Putamen (tissue), 1 donor: ENCODE results near the gene VASH2.
"Not testable (repeated sequence)": the region's sequence is repeated elsewhere in the genome, so short reads cannot be mapped to it uniquely, and the experiment has no call there.

Experiments used
- DNase-seq: peaks from one replicate; pipeline ENCODE4 v3.0.0-alpha.2; 2016; ENCODE audit warnings: low spot score

The VASH2 gene

GRCh38 chr1:212957546-212957945 is 7.2 kb downstream of the VASH2 start:
- no peak for DNase-seq

DNA sequence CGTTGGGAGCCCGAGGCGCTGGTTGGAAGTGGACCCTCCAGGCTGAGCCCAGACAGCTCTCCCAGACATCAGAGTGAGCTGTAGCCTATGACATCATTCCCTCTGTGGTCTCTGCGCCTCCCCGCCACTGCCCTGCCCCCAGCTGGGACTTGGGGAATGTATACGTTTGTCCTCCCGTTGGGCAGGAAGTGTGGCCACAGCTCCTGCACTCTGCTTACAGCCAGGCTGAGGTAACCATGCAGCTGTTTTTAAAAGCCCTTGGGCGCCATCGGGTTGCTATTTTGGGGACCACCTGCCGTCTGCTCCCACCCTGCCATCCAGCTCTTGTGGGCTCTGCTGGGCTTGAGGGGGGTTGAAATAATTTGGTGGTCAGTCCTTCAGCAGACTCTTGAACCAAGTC is 7.8 kb downstream of the VASH2 start:
- DNase-seq: no peak

GRCh38 chr1:212959266-212960220 is 9.2 kb downstream of the VASH2 start:
- DNase-seq: no peak

- DNase-seq: no peak
Measured at GRCh38 chr1:212960932-212961331, 10.6 kb downstream of the VASH2 start.

DNA sequence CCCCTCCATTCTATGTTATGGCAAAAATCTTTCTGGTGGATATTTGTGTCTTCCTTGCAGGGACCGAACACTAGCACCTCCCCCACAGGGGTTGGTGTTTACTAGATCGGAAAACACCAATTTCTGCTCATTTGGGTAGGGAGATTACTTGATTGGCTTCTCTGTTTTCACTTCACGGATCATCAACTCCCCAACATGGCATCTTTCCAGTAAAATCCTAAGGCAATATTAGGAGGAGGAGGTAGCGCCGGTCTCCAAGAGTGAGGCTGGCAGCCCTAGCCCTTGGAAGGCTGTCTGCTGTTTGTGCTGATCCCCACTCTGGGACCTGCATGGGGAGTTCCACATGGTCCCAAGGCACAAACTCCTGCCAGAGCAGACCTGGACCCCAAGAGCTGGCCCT is 12.2 kb downstream of the VASH2 start:
- no peak for DNase-seq

GRCh38 chr1:212964102-212964501 is 13.8 kb downstream of the VASH2 start:
- DNase-seq: no peak

GRCh38 chr1:212964993-212965392 is 14.7 kb downstream of the VASH2 start:
- not testable (repeated sequence) for DNase-seq

- no peak for DNase-seq
Measured at GRCh38 chr1:212966616-212967015, 16.3 kb downstream of the VASH2 start.

DNA sequence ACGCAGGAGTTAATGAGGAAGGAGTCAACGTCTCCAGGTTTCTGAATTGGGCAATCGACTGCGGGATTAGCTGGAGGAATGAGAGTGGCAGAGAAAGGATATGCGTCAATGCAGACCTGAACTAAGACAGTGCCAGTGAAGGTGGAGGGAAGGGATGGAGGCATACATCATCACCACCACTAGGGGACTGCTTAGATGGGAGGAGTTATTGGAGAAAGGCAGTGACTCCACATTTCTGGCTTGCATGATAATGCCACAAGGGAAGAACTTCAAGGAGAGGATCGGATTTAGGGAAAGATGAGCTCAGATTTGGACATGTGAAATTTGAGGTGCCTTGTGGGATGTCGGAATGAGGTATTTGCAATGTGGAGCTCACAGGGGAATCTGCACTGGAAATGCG is 17.5 kb downstream of the VASH2 start:
- no peak for DNase-seq

DNA sequence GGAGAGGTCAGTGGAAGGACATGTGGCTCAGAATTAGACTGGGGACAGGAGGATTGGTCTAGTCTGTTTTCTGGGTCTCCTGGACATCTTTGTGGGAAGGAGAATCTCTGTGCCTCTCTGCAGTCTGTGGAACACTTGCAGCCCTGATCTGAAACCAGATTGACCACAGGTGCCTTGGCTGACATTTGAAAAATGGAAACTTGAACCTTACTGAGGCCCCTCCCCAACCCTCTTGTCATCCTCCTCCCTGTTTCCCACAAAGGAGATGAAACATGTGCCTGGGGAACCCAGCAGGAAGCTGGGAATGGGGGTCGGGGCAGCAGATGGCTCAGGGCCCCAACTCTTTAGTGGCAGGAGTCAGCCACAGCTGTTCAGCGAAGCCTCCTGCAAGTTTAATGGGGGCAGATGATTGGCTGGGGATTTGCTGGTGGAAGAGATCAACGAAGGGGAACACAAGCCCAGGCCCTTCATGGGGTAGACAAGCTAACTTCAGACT is 18.1 kb downstream of the VASH2 start:
- DNase-seq: no peak

GRCh38 chr1:212970085-212970484 is 19.7 kb downstream of the VASH2 start:
- no peak for DNase-seq

GRCh38 chr1:212971312-212971711 is 21.0 kb downstream of the VASH2 start:
- no peak for DNase-seq

DNA sequence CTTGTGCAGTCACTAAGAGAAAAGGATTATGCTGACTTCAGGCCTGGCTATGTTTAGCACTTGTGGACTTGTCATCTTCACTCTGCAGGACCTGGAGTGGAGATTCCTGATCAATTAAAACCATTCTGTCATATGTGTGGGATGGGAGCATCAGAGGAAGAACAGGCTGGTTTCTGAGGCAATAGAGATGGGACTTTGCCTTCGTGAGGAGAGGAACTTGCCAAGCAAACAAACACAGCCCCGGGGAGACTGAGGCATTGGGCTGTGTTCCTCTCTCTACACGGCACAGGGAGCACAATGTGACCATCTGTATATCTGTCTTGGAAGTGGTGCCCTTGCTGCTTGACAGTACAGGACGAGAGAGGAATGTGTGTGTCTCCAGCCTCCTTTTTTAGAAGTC is 23.1 kb downstream of the VASH2 start:
- no peak for DNase-seq

DNA sequence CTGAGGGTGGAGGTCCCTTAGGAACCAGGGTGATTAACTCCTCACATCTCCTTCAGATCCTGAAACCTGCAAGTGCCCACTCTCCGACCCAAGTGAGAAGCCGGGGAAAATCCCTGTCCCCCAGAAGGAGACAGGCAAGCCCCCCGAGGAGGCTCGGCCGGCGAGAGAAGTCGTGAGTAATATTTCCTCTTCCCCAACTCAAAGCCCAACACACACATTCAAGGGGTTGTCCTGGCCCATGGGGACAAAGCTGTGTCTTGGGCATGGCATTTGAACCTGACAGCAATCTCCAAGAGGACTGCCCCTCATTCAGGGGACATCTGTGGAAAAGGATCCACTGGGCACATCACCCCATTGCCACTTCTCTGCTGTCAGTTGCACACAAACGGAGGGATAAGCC is 23.6 kb downstream of the VASH2 start:
- no peak for DNase-seq

- DNase-seq: no peak
Measured at GRCh38 chr1:212974711-212975110, 24.4 kb downstream of the VASH2 start.

DNA sequence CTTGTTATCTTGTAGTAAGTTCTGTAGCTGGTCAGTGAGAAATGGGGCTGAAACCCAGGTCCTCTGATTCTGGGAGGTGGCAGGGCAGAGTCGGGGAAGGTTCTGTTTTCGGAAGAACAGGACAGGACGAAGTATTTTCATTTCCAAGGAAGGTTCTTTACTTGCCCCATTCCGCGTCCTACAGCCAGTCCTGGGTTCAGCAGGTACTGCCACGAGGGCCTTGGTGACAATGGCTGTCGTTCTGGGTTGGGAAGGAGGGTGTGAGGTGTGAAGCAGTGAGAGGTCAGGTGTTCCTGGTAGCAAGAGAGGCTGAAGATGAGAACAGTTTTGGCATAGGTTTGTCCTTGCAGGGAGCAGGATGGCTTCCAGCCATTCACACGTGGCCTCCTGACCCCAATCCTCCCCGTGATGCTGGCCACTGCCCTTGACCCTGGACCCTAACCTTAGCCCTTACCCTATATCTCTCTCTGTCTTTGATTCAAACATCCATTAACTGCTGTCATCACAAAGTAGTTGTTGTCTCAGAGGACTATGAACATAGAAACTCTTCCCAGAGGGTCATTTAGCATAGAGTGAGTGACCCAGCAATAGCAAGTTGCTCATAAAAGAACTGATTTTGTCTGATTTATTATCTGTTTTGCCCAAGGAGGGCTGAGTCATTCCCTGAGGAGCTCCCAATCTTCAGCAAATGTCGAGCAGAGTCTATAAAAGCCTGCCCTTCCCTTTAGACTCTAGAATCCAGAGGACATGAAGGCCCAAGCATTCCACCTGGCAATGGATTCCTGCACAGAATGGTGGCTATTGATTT is 25.0 kb downstream of the VASH2 start:
- DNase-seq: no peak

GRCh38 chr1:212976586-212976985 is 26.2 kb downstream of the VASH2 start:
- no peak for DNase-seq

DNA sequence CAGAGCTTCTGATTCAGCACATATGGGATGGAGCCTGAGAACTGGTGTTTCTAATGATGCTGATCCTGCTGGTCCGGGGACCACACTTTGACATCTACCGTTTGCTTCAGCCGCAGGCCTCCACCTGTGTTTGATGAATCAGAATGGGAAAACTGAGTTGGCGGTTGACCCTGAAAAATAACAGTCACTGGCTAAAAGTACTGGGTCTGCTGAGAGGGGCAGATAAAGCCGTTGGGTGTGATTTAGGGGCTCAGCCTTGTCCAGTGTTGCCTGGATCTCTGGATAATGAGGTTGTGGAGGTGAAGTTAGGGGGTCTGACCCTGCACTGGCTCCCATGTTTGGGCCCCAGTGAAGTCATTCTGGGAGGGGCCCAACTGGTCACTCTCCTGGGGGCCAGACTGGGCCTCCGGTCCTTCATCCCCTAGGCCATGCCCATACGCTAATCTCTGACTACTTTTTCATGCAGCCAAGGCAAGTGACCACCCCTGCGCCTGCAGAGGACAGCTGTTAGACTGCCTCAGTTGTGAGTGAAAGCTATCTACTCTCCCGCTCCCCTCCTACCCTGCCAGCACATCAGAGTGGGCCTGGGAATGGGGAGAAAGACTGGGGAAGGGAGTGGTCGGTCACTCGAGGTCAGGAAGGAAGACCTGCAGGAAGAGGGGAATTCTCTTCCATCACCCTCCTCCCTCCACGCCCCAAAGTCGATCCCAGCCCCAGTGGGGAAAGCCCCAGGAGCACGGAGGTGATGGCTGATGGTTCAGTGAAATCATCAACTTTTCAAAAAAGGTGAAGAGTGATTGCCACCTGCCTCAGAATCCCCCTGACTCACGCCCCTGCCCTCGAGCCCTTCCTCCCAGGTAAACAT is 27.7 kb downstream of the VASH2 start:
- DNase-seq: no peak

DNA sequence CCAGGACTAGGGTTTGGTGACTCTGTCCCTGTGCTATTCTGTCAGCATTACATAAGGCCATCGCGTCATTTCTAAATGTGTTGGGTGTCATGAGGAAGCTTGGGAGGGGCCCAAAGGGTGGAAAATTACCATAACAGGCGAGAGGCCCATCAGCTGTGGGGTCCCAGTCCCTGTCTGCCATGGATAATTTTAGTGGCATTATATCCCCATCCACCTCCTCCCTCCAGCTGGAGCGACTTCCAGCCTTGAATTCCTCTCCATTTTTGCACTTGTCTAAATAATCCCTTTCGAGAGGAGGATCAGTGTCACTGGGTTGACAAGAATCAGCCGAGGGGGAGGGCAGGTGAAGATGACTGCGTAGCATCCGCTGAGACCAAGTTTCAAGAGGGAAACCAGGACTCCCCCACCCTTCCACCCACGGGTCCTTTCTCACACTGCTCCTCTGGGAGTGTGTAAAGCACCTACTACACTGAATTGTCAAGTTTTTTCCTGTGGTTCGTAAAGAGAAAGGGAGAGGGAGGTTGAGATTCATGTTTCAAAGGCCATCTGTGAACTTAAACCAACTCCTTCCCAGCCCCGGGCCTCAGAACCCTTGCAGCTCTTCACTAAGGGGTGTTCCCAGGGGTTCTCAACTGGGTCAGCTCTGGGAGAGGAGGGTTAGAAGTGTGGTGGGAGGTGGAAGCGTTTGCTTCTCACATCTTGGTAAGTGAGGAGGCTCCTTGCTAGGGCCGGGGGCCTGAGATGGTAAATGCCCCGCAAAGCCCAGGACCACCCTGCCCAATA is 29.2 kb downstream of the VASH2 start:
- peak; percentile 54 for DNase-seq

DNA sequence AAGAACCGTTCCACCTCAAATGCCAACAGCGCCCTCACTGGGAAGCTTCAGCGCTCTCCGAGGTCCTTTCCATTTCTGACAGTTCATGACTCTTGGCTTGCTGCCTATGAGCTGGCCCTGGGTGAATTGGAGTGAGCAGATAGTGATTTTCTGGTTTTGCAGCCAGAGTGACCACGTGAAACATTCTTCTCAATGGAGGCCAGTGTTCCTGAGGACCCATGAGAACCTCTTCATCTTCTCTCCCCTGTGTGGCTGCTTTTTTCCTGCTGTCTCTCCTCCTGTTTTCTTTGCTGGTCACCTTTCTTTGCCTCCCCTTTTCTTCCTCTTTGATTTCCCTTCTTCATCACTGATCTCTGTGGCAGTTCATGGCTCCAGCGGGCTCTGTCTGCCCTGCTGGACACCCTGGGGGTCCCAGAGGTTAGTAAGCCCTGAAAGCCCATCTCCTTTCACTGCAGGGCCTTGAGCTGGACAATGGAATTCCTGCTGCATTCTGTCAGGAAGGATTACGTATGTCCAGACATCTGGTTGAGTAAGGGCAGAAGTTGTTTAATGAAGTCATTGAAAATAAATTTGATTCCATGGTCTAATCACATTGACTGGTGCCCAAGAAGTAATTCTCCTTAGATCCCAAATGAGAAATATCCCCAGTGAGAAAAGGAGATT is 29.9 kb downstream of the VASH2 start:
- no peak for DNase-seq
